Measurements from ENCODE around the gene IL2RA.

IL2RA gene

DNA sequence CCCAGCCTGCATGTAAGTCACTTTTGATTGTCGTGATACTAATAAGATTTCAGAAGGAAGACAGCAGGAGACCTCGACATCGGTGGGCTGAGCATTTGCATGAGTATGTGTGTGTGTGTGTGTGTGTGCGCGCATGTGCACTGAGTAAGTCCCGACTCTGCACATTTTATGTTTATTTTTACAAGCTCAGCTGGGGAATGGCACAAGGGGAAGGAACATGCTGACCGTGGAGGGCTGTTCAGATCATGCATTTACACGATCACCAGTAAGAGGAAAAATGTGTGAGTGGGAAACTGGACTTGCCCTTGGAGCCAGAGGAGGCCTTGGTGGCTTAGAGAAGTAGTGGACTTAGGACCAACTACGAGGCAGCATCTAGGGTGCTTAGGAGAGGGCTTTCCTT, 41.3 kb downstream of the IL2RA start:
- Histone ChIP-seq H3K36me3 (ENCODE audit: control insufficient read depth, insufficient read depth, low read length) (no peaks in the 10 kb centered on the region), H3K27me3 (ENCODE audit: control insufficient read depth, insufficient read depth, low read length) (no peaks in the 10 kb centered on the region), H3K9ac (ENCODE audit: low read length) (no peak overlapping the region), H3K4me1 (ENCODE audit: control insufficient read depth, insufficient read depth, low read length) (no peaks in the 10 kb centered on the region), H3K4me3 (ENCODE audit: low read depth, low read length) (no peak overlapping the region), H3K27ac (ENCODE audit: low read depth, low read length) (no peak overlapping the region), H3K9me3 (ENCODE audit: control insufficient read depth, insufficient read depth, low read depth, low read length) (no peaks in the 10 kb centered on the region)

DNA sequence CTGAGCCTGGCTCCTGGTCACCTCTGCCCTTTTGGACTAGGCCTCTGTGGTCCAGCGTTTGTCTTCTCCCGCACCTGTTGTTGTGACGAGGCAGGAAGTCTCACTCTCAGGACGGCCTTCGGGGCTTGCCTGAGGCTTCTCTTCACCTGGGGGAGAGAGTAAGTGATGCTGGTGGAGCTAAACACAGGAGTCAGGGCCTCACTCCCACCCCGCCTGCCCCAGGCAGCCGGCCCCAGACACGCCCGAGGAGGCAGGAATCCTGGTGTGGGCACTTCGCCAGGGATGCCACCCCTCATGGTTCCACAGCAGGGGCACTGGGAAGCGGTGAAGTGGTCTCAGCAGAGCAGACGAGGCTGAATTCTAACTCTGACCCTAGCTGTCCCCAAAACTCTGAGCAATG, 42.4 kb downstream of the IL2RA start:
- Histone ChIP-seq H3K4me3 (ENCODE audit: low read depth, low read length) (no peak overlapping the region), H3K9me3 (ENCODE audit: control insufficient read depth, insufficient read depth, low read depth, low read length) (no peaks in the 10 kb centered on the region), H3K4me1 (ENCODE audit: control insufficient read depth, insufficient read depth, low read length) (no peaks in the 10 kb centered on the region), H3K36me3 (ENCODE audit: control insufficient read depth, insufficient read depth, low read length) (no peaks in the 10 kb centered on the region), H3K27ac (ENCODE audit: low read depth, low read length) (no peak overlapping the region), H3K27me3 (ENCODE audit: control insufficient read depth, insufficient read depth, low read length) (no peaks in the 10 kb centered on the region), H3K9ac (ENCODE audit: low read length) (no peak overlapping the region)

DNA sequence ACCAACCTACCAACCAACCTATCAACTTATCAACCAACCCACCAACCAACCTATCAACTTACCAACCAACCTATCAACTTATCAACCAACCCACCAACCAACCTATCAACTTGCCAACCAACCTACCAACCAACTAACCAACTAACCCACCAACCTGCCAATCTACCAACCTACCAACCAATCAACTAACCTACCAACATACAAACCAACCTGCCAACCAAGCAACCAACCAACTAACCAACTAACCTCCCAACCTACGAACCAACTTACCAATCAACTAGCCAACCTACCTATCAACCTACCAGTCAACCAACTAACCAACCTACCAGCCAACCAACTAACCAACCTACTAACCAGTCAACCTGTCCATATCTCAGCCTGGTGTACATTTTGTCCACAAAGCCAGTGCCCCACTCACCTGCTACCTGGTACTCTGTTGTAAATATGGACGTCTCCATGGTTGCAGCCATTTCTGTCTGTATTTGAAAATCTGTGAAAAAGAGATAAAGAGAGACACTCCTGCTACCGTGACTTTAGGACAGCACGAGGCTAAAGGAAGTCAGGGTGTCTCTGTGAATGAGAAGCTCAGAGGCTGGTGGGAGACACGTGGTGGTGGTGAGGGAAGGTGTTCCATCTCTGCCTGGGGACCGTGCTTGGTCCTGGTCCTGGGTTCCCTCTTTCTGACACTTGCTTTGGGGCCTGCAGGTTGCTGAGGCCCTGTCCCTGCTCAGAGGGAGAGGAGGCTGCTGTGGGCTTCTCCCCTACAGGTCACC, 43.0 kb downstream of the IL2RA start:
- Histone ChIP-seq H3K27ac (ENCODE audit: low read depth, low read length) (no peak overlapping the region), H3K36me3 (ENCODE audit: control insufficient read depth, insufficient read depth, low read length) (no peaks in the 10 kb centered on the region), H3K4me1 (ENCODE audit: control insufficient read depth, insufficient read depth, low read length) (no peaks in the 10 kb centered on the region), H3K9ac (ENCODE audit: low read length) (no peak overlapping the region), H3K4me3 (ENCODE audit: low read depth, low read length) (no peak overlapping the region), H3K9me3 (ENCODE audit: control insufficient read depth, insufficient read depth, low read depth, low read length) (no peaks in the 10 kb centered on the region), H3K27me3 (ENCODE audit: control insufficient read depth, insufficient read depth, low read length) (no peaks in the 10 kb centered on the region)

DNA sequence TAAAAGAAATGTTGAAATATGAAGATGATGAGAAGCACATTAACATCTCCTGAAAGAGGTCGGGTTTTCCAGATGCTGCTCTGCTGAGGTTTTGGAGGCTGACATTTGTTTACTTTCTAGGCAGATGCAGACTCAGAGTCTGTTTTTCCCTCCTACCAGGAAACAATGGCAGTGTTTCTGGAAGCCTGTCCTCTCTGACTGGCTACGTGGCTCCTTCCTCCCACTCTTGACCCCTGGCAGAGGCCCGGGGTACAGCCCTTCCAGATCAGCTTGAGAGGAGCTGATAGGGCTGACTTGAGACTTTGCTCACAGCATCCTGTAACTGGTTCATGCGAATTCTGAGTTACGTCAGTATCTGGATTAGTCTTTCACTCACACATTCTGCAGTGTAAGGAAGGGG, 43.7 kb downstream of the IL2RA start:
- Histone ChIP-seq H3K27me3 (ENCODE audit: control insufficient read depth, insufficient read depth, low read length) (no peaks in the 10 kb centered on the region), H3K9me3 (ENCODE audit: control insufficient read depth, insufficient read depth, low read depth, low read length) (no peaks in the 10 kb centered on the region), H3K9ac (ENCODE audit: low read length) (no peak overlapping the region), H3K4me1 (ENCODE audit: control insufficient read depth, insufficient read depth, low read length) (no peaks in the 10 kb centered on the region), H3K36me3 (ENCODE audit: control insufficient read depth, insufficient read depth, low read length) (no peaks in the 10 kb centered on the region), H3K27ac (ENCODE audit: low read depth, low read length) (no peak overlapping the region), H3K4me3 (ENCODE audit: low read depth, low read length) (no peak overlapping the region)

DNA sequence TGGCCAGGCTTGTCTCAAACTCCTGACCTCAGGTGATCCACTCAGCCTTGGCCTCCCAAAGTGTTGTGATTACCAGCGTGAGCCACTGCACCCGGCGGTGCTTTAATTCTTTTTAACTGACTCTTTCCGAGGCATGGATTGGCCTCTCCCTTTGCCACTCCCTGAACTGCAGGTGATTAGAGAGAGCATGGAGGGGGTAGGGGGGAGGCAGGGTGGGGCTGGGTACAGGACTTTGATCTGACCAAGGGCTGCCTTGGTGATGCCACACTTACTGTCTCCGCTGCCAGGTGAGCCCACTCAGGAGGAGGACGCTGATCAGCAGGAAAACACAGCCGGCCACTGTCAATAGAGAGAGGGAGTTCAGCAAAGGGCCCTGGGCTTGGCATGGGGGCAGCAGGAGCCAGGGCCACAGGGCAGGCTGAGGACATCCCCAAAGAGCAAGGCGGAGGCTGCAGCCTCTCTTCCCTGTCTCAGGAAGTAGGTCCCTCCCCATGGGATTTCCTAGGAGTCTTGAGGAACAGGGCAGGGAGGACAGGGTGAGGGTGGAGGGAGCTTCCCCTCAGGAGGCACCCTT, 44.3 kb downstream of the IL2RA start:
- Histone ChIP-seq H3K27ac (ENCODE audit: low read depth, low read length) (no peak overlapping the region), H3K4me3 (ENCODE audit: low read depth, low read length) (no peak overlapping the region), H3K9me3 (ENCODE audit: control insufficient read depth, insufficient read depth, low read depth, low read length) (no peaks in the 10 kb centered on the region), H3K9ac (ENCODE audit: low read length) (no peak overlapping the region), H3K27me3 (ENCODE audit: control insufficient read depth, insufficient read depth, low read length) (no peaks in the 10 kb centered on the region), H3K4me1 (ENCODE audit: control insufficient read depth, insufficient read depth, low read length) (no peaks in the 10 kb centered on the region), H3K36me3 (ENCODE audit: control insufficient read depth, insufficient read depth, low read length) (no peaks in the 10 kb centered on the region)

DNA sequence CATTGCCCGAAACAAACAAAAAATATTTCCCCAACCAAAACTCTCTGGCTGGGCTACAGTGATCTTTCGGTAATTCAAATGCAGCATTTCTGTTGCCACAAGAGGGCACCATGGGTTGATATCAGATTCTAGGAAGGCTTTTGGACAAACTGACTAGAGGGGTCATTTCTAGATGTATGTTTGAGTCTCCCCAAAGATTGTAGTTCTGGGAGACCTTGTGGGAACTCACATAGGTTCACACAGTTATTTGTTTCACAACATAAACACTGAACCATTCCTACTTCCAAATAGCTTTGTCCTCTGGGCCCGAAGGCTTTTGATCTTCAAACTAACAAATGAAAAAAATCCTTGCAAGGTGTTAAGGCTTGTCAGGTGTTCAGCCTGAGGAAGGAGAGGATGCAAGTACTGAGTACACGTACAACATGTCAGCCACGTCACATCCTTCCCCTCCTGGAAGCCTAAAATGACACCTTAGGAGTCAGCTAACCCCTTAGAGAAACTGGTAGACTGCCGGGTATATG, 47.9 kb downstream of the IL2RA start:
- no peaks in the 10 kb centered on the region for H3K27me3 ChIP-seq (ENCODE audit: control insufficient read depth, insufficient read depth, low read length)

DNA sequence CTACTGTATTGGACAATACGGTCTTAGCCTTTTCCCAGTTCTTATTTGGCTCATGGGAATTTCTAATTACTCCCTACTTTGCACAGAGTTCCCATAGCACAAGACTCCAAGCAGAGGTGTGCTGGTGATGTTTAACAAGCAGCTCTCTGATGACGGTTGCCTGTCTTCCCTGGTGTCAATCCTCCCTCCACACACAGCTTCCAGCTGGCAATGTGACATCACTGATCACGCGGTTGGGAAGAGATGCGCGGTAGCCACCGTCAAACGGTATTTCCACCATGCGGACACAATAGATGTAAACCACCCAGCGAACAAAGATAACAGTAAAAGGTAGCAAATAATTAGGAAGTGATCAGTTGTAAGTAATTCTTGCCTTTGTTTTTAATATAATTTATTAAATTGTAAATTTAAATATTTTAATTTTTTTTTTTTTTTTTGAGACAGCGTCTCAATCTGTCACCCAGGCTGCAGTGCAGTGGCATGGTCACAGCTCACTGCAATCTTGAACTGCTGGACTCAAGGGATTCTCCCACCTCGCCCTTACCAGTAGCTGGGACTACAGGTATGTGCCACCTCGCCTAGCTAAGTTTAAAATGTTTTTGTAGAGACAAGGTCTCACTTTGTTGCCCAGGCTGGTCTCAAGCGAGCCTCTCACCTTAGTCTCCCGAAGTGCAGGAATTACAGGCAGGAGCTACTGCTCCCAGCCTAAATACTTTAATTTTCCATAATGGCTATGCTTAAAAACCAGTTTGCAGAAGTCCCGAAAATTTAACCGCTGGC, 48.6 kb downstream of the IL2RA start:
- no peaks in the 10 kb centered on the region for H3K9me3 ChIP-seq (ENCODE audit: control insufficient read depth, insufficient read depth, low read depth, low read length)
- H3K4me1 ChIP-seq (ENCODE audit: control insufficient read depth, insufficient read depth, low read length), result no peaks in the 10 kb centered on the region
- H3K9ac ChIP-seq (ENCODE audit: low read length), result no peak overlapping the region
- no peaks in the 10 kb centered on the region for H3K27me3 ChIP-seq (ENCODE audit: control insufficient read depth, insufficient read depth, low read length)
- H3K36me3 ChIP-seq (ENCODE audit: control insufficient read depth, insufficient read depth, low read length), result no peaks in the 10 kb centered on the region
- H3K4me3 ChIP-seq (ENCODE audit: low read depth, low read length), result no peak overlapping the region
- H3K27ac ChIP-seq (ENCODE audit: low read depth, low read length), result no peak overlapping the region

More for the DNA sequence above, 47.9 kb downstream of the IL2RA start:
- H3K9me3 ChIP-seq (ENCODE audit: control insufficient read depth, insufficient read depth, low read depth, low read length), result no peaks in the 10 kb centered on the region
- H3K4me3 ChIP-seq (ENCODE audit: low read depth, low read length), result no peak overlapping the region
- H3K4me1 ChIP-seq (ENCODE audit: control insufficient read depth, insufficient read depth, low read length), result no peaks in the 10 kb centered on the region
- no peaks in the 10 kb centered on the region for H3K36me3 ChIP-seq (ENCODE audit: control insufficient read depth, insufficient read depth, low read length)
- H3K27ac ChIP-seq (ENCODE audit: low read depth, low read length), result no peak overlapping the region
- no peak overlapping the region for H3K9ac ChIP-seq (ENCODE audit: low read length)

DNA sequence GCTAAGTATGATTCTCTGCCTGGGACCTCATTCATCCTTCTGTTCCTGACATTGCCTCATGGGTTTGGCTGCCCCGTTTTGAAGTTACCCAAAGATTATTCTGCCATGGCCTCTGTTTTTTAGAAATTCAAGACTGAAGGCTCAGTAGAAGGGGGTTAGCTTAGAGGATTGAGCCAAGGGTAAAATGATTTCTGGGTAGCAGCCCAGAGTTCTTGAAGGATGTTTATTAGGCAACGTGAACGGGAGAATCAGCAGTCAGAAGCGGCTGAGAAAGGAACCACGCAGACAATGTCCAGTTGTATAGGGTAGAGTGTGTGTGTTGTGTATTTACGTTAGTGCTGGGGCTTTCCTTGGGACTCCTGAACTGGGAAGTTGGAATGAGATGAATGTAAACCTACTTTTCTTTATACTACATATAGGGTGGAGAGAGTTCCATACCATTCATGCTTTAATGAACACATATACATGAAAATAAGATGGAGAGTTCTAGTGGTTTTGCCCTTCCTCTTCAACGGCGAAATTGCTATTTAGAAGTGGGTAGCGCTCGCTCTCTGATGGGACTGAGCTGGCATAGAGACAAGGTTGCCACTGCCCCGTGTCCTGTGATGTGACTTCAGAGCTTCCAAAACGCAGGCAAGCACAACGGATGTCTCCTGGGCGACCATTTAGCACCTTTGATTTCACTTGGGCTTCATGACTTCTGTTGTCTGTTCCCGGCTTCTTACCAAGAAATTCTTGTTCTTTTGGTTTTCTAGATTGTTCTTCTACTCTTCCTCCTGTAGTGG, 49.9 kb downstream of the IL2RA start:
- H3K27ac ChIP-seq (ENCODE audit: low read depth, low read length), result no peak overlapping the region
- H3K4me1 ChIP-seq (ENCODE audit: control insufficient read depth, insufficient read depth, low read length), result no peaks in the 10 kb centered on the region
- H3K9ac ChIP-seq (ENCODE audit: low read length), result no peak overlapping the region
- no peaks in the 10 kb centered on the region for H3K36me3 ChIP-seq (ENCODE audit: control insufficient read depth, insufficient read depth, low read length)
- peaks cover 7% of the 10 kb centered on the region for H3K9me3 ChIP-seq (ENCODE audit: control insufficient read depth, insufficient read depth, low read depth, low read length)
- H3K4me3 ChIP-seq (ENCODE audit: low read depth, low read length), result no peak overlapping the region
- H3K27me3 ChIP-seq (ENCODE audit: control insufficient read depth, insufficient read depth, low read length), result no peaks in the 10 kb centered on the region

DNA sequence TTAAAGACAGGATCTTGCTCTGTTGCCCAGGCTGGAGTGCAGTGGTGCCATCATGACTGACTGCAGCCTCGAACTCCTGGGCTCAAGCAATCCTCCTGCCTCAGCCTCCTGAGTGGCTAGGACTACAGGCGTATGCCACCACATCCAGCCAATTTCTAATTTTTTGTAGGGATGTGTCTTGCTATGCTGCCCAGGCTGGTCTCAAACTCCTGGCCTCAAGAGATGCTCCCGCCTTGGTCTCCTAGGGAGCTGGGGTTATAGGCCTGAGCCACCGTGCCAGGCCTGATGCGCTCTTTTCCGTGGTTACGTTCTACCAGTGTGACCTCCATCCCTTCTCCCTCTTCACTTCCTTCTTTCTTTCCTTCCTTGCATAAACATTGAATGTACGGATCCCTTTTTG, 50.6 kb downstream of the IL2RA start:
- Histone ChIP-seq H3K27ac (ENCODE audit: low read depth, low read length) (no peak overlapping the region), H3K9ac (ENCODE audit: low read length) (no peak overlapping the region), H3K27me3 (ENCODE audit: control insufficient read depth, insufficient read depth, low read length) (no peaks in the 10 kb centered on the region), H3K4me1 (ENCODE audit: control insufficient read depth, insufficient read depth, low read length) (no peaks in the 10 kb centered on the region), H3K9me3 (ENCODE audit: control insufficient read depth, insufficient read depth, low read depth, low read length) (peaks cover 14% of the 10 kb centered on the region), H3K36me3 (ENCODE audit: control insufficient read depth, insufficient read depth, low read length) (no peaks in the 10 kb centered on the region), H3K4me3 (ENCODE audit: low read depth, low read length) (no peak overlapping the region)

DNA sequence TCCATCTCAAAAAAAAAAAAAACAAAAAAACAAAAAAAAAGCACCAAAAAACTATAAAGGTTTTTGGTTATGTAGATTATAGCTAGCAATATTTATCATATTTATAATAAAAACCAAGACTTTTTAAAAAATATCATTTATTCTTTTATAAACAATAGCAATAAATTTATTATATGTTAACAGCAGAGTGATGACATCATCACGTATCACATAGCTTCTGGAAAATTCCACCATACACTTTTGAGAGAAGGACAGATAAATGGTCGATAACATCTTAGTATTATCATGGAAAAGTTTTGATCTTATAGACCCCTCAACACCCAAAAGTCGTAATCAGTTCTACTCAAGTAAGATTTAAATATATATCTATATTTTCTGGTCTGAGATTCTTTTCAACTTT, 51.6 kb downstream of the IL2RA start:
- Histone ChIP-seq H3K36me3 (ENCODE audit: control insufficient read depth, insufficient read depth, low read length) (no peaks in the 10 kb centered on the region), H3K27me3 (ENCODE audit: control insufficient read depth, insufficient read depth, low read length) (no peaks in the 10 kb centered on the region), H3K4me3 (ENCODE audit: low read depth, low read length) (no peak overlapping the region), H3K4me1 (ENCODE audit: control insufficient read depth, insufficient read depth, low read length) (no peaks in the 10 kb centered on the region), H3K27ac (ENCODE audit: low read depth, low read length) (no peak overlapping the region), H3K9me3 (ENCODE audit: control insufficient read depth, insufficient read depth, low read depth, low read length) (peaks cover 14% of the 10 kb centered on the region), H3K9ac (ENCODE audit: low read length) (no peak overlapping the region)
